Endothelial cell of umbilical vein (primary cell): ENCODE data around the gene ABCA2. TPM values are rescaled to one million over a fixed set of nuclear protein-coding genes. Genes with fewer than 3 reads are reported as not detected.

Experiments
- BruUV-seq: library from RNA; stranded (reverse); fragments of 400-500 nt; replicated peaks from 2 replicates; lab custom pipeline; 2021; lab: Mats Ljungman, UMichigan
- CTCF ChIA-PET: fragments of 300-600, 350-600 bp; sonication (Branson Sonifier 250); formaldehyde crosslinking; loops from one replicate; lab custom pipeline; 2021; ENCODE audit warnings: antibody characterized with exemption, inconsistent platforms; lab: Charles Lee
- POLR2A ChIA-PET: fragments of 300-600, 350-600 bp; sonication (Branson Sonifier 250); formaldehyde crosslinking; loops from one replicate; lab custom pipeline; 2021; ENCODE audit warnings: antibody characterized with exemption, inconsistent platforms; lab: Charles Lee
- DNase-seq: peaks from one replicate; pipeline ENCODE4 v3.0.0-alpha.2; 2011; ENCODE audit warnings: low read depth, low spot score
- FAIRE-seq: peaks from 2 replicates; lab custom pipeline; 2011; peaks lifted over from hg19 to GRCh38; lab: Jason Lieb, UNC
- H2AFZ ChIP-seq: 2 replicates; pipeline ENCODE4 v1.6.0; 2012; ENCODE audit warnings: low read depth, low read length, control low read depth, inconsistent platforms
- H3K27ac ChIP-seq: 2 replicates; pipeline ENCODE4 v1.5.1; 2011; ENCODE audit warnings: low read depth, mild to moderate bottlenecking, control low read depth, low read length, moderate library complexity; ENCODE audit not compliant: insufficient read depth
- H3K27me3 ChIP-seq, 2 experiments: 2 replicates each; pipeline versions ENCODE4 v1.6.0 to v1.6.1; 2011; ENCODE audit warnings: low read length in 2 of 2, mixed read lengths in 1 of 2; ENCODE audit not compliant: control insufficient read depth in 2 of 2, insufficient read depth in 2 of 2
- H3K36me3 ChIP-seq, 2 experiments: 2 replicates in 1 of 2; 3 replicates in 1 of 2; pipeline ENCODE4 v1.5.1; 2011; ENCODE audit warnings: low read length in 2 of 2, mild to moderate bottlenecking in 1 of 2, moderate library complexity in 1 of 2; ENCODE audit not compliant: control insufficient read depth in 2 of 2, insufficient read depth in 2 of 2; ENCODE audit errors: extremely low read depth in 1 of 2
- H3K4me1 ChIP-seq: 3 replicates; pipeline ENCODE4 v1.5.1; 2011; ENCODE audit warnings: mild to moderate bottlenecking, low read length; ENCODE audit not compliant: control insufficient read depth, insufficient read depth; ENCODE audit errors: extremely low read depth
- H3K4me2 ChIP-seq: 2 replicates; pipeline ENCODE4 v1.6.1; 2011; ENCODE audit warnings: low read length, control low read depth, mixed read lengths; ENCODE audit not compliant: insufficient read depth
- H3K4me3 ChIP-seq, 3 experiments: fragments of 200-600 bp in 1 of 3; sonication (generic), shearing (Covaris generic) in 1 of 3; replicated peaks in 1 of 3; 2 replicates each; pipeline ENCODE4 v1.5.1; 2011 to 2016; ENCODE audit warnings: control low read depth in 3 of 3, low read length in 3 of 3, mild to moderate bottlenecking in 2 of 3, inconsistent platforms in 1 of 3, low read depth in 1 of 3, moderate library complexity in 1 of 3; ENCODE audit not compliant: insufficient read depth in 1 of 3
- H3K79me2 ChIP-seq: 2 replicates; pipeline ENCODE4 v1.6.0; 2012; ENCODE audit warnings: low read length, inconsistent platforms; ENCODE audit not compliant: control insufficient read depth, insufficient read depth
- H3K9ac ChIP-seq: replicated peaks from 2 replicates; pipeline ENCODE3; 2011; ENCODE audit warnings: low read length, control low read depth; ENCODE audit not compliant: insufficient read depth; ENCODE audit errors: extremely low read depth
- H3K9me1 ChIP-seq: replicated peaks from 3 replicates; pipeline ENCODE4 v1.6.0; 2011; ENCODE audit warnings: mild to moderate bottlenecking, low read length; ENCODE audit not compliant: control insufficient read depth, insufficient read depth; ENCODE audit errors: extremely low read depth
- H3K9me3 ChIP-seq: replicated peaks from 2 replicates; pipeline ENCODE4 v1.5.1; 2012; ENCODE audit warnings: low read length, inconsistent platforms; ENCODE audit not compliant: control insufficient read depth, insufficient read depth
- H4K20me1 ChIP-seq: replicated peaks from 2 replicates; pipeline ENCODE3; 2011; ENCODE audit warnings: mild to moderate bottlenecking, low read length; ENCODE audit not compliant: control insufficient read depth, insufficient read depth; ENCODE audit errors: extremely low read depth
- EZH2 ChIP-seq: IDR thresholded peaks from 2 replicates; pipeline ENCODE4 v1.6.1; 2012; ENCODE audit warnings: borderline replicate concordance, low read depth, mild to moderate bottlenecking, moderate library complexity, low read length, inconsistent platforms; ENCODE audit not compliant: severe bottlenecking
- JUN ChIP-seq: IDR thresholded peaks from 2 replicates; pipeline ENCODE4 v1.6.1; 2011; ENCODE audit warnings: borderline replicate concordance, low read depth; ENCODE audit not compliant: insufficient read length, insufficient read depth
- POLR2A ChIP-seq: IDR thresholded peaks from 2 replicates; pipeline ENCODE4 v1.6.1; 2012; ENCODE audit warnings: low read depth, mild to moderate bottlenecking, control low read depth, low read length
- dilution Hi-C: fragments of 300-500 bp; cut with MboI; formaldehyde crosslinking; loops from one replicate; pipeline ENCODE4 v1.15.0; 2019; ENCODE audit warnings: low sequenced_read_pairs; ENCODE audit not compliant: extremely low pct_ligation_motif_present
- intact Hi-C: fragments of 100-400 bp; cut with micrococcal nuclease; formaldehyde crosslinking; loops from one replicate; pipeline ENCODE4 v1.10.0; 2022
- polyA plus RNA-seq, 4 experiments: library from polyadenylated mRNA; depleted of rRNA in 3 of 4; stranded (reverse) in 3 of 4; unstranded in 1 of 4; fragments of >200 nt; gene quantifications; 2 replicates each; pipeline versions ENCODE4 v1.2.1 to v1.2.3, GENCODE V29; 2011 to 2012; ENCODE audit warnings: missing spikeins in 1 of 4
- total RNA-seq: library from RNA; stranded (reverse); gene quantifications from 2 replicates; pipeline ENCODE4 v1.2.3, GENCODE V29; 2021
- TF ChIP-seq, protein P1 (sequence below): IDR thresholded peaks from 2 replicates; pipeline ENCODE4 v1.6.1; 2011; ENCODE audit not compliant: insufficient read depth, insufficient read length

ABCA2 gene
- total and polyA plus RNA-seq, 2 donors (not counting 3 experiments of a cell fraction or from before 2014, with no cell fraction given), result 20.0 to 29.1 TPM

- Histone ChIP-seq H3K27ac (peak within 1 kb of the TSS; percentile 33), H3K4me2 (peak within 1 kb of the TSS; percentile 6), H3K9me1 (no peaks in the 10 kb centered on the region), H2AFZ (no peak within 1 kb of the TSS), H3K36me3 (no peaks in the 10 kb centered on the region), H3K27me3 (no peaks in the 10 kb centered on the region), H3K79me2 (peaks cover 9% of the 10 kb centered on the region), H4K20me1 (no peaks in the 10 kb centered on the region), H3K9me3 (no peaks in the 10 kb centered on the region), H3K4me1 (peaks cover 32% of the 10 kb centered on the region), H3K9ac (no peak within 1 kb of the TSS), H3K4me3 (no peak within 1 kb of the TSS)
- no peak for TF ChIP-seq JUN
- no peak for TF ChIP-seq POLR2A
- TF ChIP-seq, protein P1, sequence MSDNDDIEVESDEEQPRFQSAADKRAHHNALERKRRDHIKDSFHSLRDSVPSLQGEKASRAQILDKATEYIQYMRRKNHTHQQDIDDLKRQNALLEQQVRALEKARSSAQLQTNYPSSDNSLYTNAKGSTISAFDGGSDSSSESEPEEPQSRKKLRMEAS, result no peak
- no peak for TF ChIP-seq EZH2
- CTCF ChIA-PET, result interaction anchor here (0.8 to 2.7 kb wide), 9 partner anchors 15 to 154 kb away, joined by 3 to 27 read pairs (median 8); partner anchors contain the start of genes AJM1 and NPDC1
- dilution Hi-C loops, result no loop called here
- DNase-seq (no peak), FAIRE-seq (peak; percentile 28)
- no TSS peak for BruUV-seq
- intact Hi-C loops, result loop anchor here (5.0 kb wide), 1 partner anchor 154 kb away; the partner anchor contains the start of gene AJM1
- POLR2A ChIA-PET, result no interaction called here
Measured at GRCh38 chr9:136996361-136997292, 31.4 kb downstream of the ABCA2 start, which contains the start of gene CLIC3. TSS of gene CLIC3 (minus strand) at chr9:136996568. CDS start at chr9:136996543, 25 bp downstream.

DNA sequence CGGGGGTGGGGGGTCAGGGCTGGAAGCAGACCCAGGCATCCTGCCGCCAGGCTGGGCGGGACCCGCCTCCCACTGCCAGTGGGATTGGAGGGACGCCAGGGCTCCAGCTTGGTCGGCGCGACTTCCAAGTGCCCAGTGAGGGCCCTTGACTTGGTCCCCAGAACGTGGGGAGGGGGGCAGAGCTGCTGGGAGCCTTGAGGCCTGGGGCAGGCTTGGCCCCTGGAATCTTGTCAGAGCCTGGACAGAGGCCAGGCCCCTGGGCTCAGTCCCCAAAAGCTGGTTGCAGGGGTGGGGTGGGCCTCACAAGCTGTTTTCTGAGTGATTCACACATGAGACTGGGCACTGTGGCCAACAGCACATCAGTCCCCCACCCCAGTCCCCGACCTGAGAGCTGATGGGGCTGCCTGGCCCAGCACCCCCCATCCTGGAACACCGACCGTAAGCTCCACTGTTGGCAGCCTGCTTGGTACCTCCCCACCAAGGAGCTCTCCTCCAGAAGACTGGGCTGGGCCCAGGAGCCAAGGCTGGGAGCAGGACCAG is 32.2 kb downstream of the ABCA2 start:
- Histone ChIP-seq H2AFZ (no peak overlapping the region), H3K4me3 (no peak overlapping the region), H3K9ac (no peak overlapping the region), H3K27me3 (no peaks in the 10 kb centered on the region), H3K36me3 (no peaks in the 10 kb centered on the region), H3K4me1 (peaks cover 32% of the 10 kb centered on the region), H4K20me1 (no peaks in the 10 kb centered on the region), H3K4me2 (no peak overlapping the region), H3K9me3 (no peaks in the 10 kb centered on the region), H3K27ac (no peak overlapping the region), H3K9me1 (no peaks in the 10 kb centered on the region), H3K79me2 (peaks cover 9% of the 10 kb centered on the region)
- intact Hi-C loops (loop anchor here (5.0 kb wide), 1 partner anchor 154 kb away; the partner anchor contains the start of gene AJM1), dilution Hi-C loops (no loop called here)
- ChIA-PET POLR2A (no interaction called here), CTCF (interaction anchor here (0.5 to 1.9 kb wide), 7 partner anchors 15 to 110 kb away, joined by 3 to 16 read pairs (median 4); partner anchors contain the start of gene TRAF2)
- no TSS peak for BruUV-seq
- FAIRE-seq, result peak; percentile 37
- DNase-seq, result peak; percentile 13
- TF ChIP-seq POLR2A (peak; percentile 28), EZH2 (no peak)
